Hepatocyte (in vitro differentiated cells): Measurements from ENCODE around the gene DCPS. TPM values are rescaled to one million over a fixed set of nuclear protein-coding genes. Genes with fewer than 3 reads are reported as not detected.

ENCODE experiments used
- DNase-seq: peaks from one replicate; pipeline ENCODE4 v3.0.0-alpha.2; 2016; ENCODE audit warnings: low spot score
- H2AFZ ChIP-seq: fragments of 200-600 bp; sonication (generic); 2 replicates; pipeline ENCODE4 v1.6.0; 2016; ENCODE audit warnings: antibody characterized with exemption, mild to moderate bottlenecking
- H3K27ac ChIP-seq: fragments of 200-600 bp; sonication (generic); 2 replicates; pipeline ENCODE4 v1.5.1; 2016; ENCODE audit warnings: mild to moderate bottlenecking
- H3K27me3 ChIP-seq: fragments of 200-600 bp; sonication (generic); 2 replicates; pipeline ENCODE4 v1.6.1; 2016
- H3K36me3 ChIP-seq: fragments of 200-600 bp; sonication (generic); replicated peaks from 2 replicates; pipeline ENCODE4 v1.5.1; 2016; ENCODE audit warnings: low read depth; ENCODE audit not compliant: insufficient read depth
- H3K4me1 ChIP-seq: fragments of 200-600 bp; sonication (generic); 2 replicates; pipeline ENCODE4 v1.5.1; 2016; ENCODE audit warnings: mild to moderate bottlenecking, moderate library complexity; ENCODE audit not compliant: insufficient read depth
- H3K4me2 ChIP-seq: fragments of 200-600 bp; sonication (generic); 2 replicates; pipeline ENCODE4 v1.6.0; 2016
- H3K4me3 ChIP-seq: fragments of 200-600 bp; sonication (generic); 2 replicates; pipeline ENCODE4 v1.5.1; 2016; ENCODE audit warnings: mild to moderate bottlenecking
- H3K79me2 ChIP-seq: fragments of 200-600 bp; sonication (generic); 2 replicates; pipeline ENCODE4 v1.6.0; 2017; ENCODE audit warnings: mild to moderate bottlenecking
- H3K9me2 ChIP-seq: fragments of 200-600 bp; sonication (generic); replicated peaks from 2 replicates; pipeline ENCODE4 v1.6.0; 2017; ENCODE audit warnings: mild to moderate bottlenecking; ENCODE audit not compliant: insufficient read depth
- H3K9me3 ChIP-seq: fragments of 200-600 bp; sonication (generic); 2 replicates; pipeline ENCODE4 v1.5.1; 2016; ENCODE audit warnings: low read depth, mild to moderate bottlenecking
- H4K20me1 ChIP-seq: fragments of 200-600 bp; sonication (generic); 2 replicates; pipeline ENCODE4 v1.6.0; 2016; ENCODE audit warnings: mild to moderate bottlenecking; ENCODE audit not compliant: insufficient read depth, poor library complexity, severe bottlenecking
- EZH2 ChIP-seq: fragments of 200-600 bp; sonication (generic); IDR thresholded peaks from 2 replicates; pipeline ENCODE4 v1.6.1; 2016; ENCODE audit warnings: antibody characterized with exemption, mild to moderate bottlenecking, borderline replicate concordance
- EZH2phosphoT487 ChIP-seq: fragments of 200-600 bp; sonication (generic); IDR thresholded peaks from one replicate; pipeline ENCODE4 v1.6.1; 2018; ENCODE audit warnings: antibody characterized with exemption, mild to moderate bottlenecking, low read depth, moderate library complexity; ENCODE audit not compliant: unreplicated experiment, severe bottlenecking
- WGBS: methylation state at CpG from one replicate; pipeline ENCODE4 v1.1.6; 2016; ENCODE audit warnings: low lambda C conversion rate; ENCODE audit errors: missing lambda C conversion rate; 5-methylcytosine and 5-hydroxymethylcytosine counted together
- polyA plus RNA-seq: library from polyadenylated mRNA; unstranded; fragments of >200 nt; fragmentation: Nextera tagmentation; extraction: Ambion mirVana; gene quantifications from 2 replicates; pipeline ENCODE4 v1.2.1, GENCODE V29; 2016
- total RNA-seq: library from RNA; depleted of rRNA; stranded (reverse); fragments of >200 nt; gene quantifications from 2 replicates; pipeline ENCODE4 v1.2.3, GENCODE V29; 2014
- TF ChIP-seq, protein P1 (sequence below): fragments of 200-600 bp; sonication (generic); IDR thresholded peaks from 2 replicates; pipeline ENCODE4 v1.5.1; 2016; ENCODE audit warnings: antibody characterized with exemption, mild to moderate bottlenecking; ENCODE audit not compliant: poor library complexity

DCPS gene
- total and polyA plus RNA-seq, 2 experiments from 2014 or later, result 6.5 to 16.8 TPM

GRCh38 chr11:126344141-126345080, 40.6 kb downstream of the DCPS start:
- Histone ChIP-seq H3K4me2 (no peak overlapping the region), H3K27ac (no peak overlapping the region), H3K9me2 (no peaks in the 10 kb centered on the region), H4K20me1 (no peaks in the 10 kb centered on the region), H3K36me3 (no peaks in the 10 kb centered on the region), H3K4me1 (peaks cover 45% of the 10 kb centered on the region), H3K27me3 (no peaks in the 10 kb centered on the region), H3K4me3 (no peak overlapping the region), H2AFZ (no peak overlapping the region), H3K79me2 (no peaks in the 10 kb centered on the region), H3K9me3 (no peaks in the 10 kb centered on the region)
- no peak for DNase-seq
- 86% methylated on average over 11 of the region's 11 CpGs for WGBS
- TF ChIP-seq, protein P1, sequence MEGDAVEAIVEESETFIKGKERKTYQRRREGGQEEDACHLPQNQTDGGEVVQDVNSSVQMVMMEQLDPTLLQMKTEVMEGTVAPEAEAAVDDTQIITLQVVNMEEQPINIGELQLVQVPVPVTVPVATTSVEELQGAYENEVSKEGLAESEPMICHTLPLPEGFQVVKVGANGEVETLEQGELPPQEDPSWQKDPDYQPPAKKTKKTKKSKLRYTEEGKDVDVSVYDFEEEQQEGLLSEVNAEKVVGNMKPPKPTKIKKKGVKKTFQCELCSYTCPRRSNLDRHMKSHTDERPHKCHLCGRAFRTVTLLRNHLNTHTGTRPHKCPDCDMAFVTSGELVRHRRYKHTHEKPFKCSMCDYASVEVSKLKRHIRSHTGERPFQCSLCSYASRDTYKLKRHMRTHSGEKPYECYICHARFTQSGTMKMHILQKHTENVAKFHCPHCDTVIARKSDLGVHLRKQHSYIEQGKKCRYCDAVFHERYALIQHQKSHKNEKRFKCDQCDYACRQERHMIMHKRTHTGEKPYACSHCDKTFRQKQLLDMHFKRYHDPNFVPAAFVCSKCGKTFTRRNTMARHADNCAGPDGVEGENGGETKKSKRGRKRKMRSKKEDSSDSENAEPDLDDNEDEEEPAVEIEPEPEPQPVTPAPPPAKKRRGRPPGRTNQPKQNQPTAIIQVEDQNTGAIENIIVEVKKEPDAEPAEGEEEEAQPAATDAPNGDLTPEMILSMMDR, result no peak
- TF ChIP-seq EZH2phosphoT487 (no peak), EZH2 (no peak)

- Histone ChIP-seq H3K4me2 (no peak overlapping the region), H4K20me1 (no peaks in the 10 kb centered on the region), H3K79me2 (peaks cover under 1% of the 10 kb centered on the region), H2AFZ (no peak overlapping the region), H3K27me3 (no peaks in the 10 kb centered on the region), H3K27ac (peak overlapping the region; percentile 82), H3K4me3 (no peak overlapping the region), H3K4me1 (peaks cover 39% of the 10 kb centered on the region), H3K36me3 (no peaks in the 10 kb centered on the region), H3K9me2 (no peaks in the 10 kb centered on the region), H3K9me3 (no peaks in the 10 kb centered on the region)
- 93% methylated on average over 16 of the region's 16 CpGs for WGBS
- DNase-seq, result no peak
- TF ChIP-seq EZH2 (no peak), EZH2phosphoT487 (no peak)
- TF ChIP-seq, protein P1, result no peak
Measured at GRCh38 chr11:126345283-126345682, 41.4 kb downstream of the DCPS start.

DNA sequence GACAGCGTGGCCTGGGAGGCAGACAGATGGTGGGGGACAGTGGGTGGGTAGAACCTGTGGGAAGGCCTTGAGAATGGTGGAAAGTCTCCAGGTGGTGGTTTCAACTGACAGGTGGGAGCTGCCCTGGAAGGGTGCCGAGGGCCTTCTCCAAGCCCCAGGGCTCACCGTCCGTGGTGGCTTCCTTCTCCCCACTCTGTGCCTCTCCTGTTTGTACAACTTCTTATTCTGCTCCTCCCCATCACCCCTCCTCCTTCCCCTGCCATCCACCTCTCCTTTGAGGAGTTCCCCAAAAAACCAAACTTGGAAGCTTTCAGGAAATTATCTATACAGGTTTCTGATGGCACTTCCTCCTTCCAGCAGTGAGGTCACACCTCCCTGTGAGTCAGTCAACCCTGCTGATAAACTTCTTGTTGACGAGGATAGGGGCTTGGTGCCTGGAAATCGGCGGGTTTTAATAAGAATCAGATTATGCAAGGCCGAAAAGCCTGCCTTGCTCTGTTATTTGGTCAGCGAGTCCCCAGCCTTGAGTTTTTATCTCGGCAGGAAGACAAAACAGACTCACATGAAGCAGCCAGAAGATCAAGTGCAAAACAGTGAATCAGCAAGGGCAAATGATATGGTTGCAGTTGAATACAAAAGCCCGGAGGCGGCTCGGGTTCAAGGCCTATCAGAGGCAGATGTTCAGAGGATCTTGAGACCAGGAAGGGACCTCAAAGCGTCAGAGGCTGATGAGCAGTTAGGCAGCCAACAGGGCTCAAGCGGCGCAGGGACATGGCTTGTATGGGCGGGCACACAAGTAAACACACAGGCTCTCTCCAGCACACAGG, 42.1 kb downstream of the DCPS start:
- no peak overlapping the region for H2AFZ ChIP-seq
- H3K9me2 ChIP-seq, result no peaks in the 10 kb centered on the region
- peak overlapping the region; percentile 82 for H3K27ac ChIP-seq
- TF ChIP-seq, protein P1, result no peak
- TF ChIP-seq EZH2phosphoT487 (no peak), EZH2 (no peak)
- DNase-seq, result peak; percentile 76
- H3K4me1 ChIP-seq, result peaks cover 37% of the 10 kb centered on the region
- peak overlapping the region; percentile 4 for H3K4me2 ChIP-seq
- no peaks in the 10 kb centered on the region for H3K27me3 ChIP-seq
- WGBS, result 51% methylated on average over 17 of the region's 17 CpGs
- no peaks in the 10 kb centered on the region for H4K20me1 ChIP-seq
- H3K9me3 ChIP-seq, result no peaks in the 10 kb centered on the region
- no peak overlapping the region for H3K4me3 ChIP-seq
- no peaks in the 10 kb centered on the region for H3K36me3 ChIP-seq
- peaks cover 8% of the 10 kb centered on the region for H3K79me2 ChIP-seq
